HG03378 (cell line): ENCODE results near the gene FOXN1.

Experiments
- ATAC-seq: cut with Tn5 transposase; IDR thresholded peaks from one replicate; pipeline ENCODE4 v1.9.1; 2021; ENCODE audit warnings: mild to moderate bottlenecking, moderate library complexity; ENCODE audit not compliant: unreplicated experiment

Gene FOXN1

DNA sequence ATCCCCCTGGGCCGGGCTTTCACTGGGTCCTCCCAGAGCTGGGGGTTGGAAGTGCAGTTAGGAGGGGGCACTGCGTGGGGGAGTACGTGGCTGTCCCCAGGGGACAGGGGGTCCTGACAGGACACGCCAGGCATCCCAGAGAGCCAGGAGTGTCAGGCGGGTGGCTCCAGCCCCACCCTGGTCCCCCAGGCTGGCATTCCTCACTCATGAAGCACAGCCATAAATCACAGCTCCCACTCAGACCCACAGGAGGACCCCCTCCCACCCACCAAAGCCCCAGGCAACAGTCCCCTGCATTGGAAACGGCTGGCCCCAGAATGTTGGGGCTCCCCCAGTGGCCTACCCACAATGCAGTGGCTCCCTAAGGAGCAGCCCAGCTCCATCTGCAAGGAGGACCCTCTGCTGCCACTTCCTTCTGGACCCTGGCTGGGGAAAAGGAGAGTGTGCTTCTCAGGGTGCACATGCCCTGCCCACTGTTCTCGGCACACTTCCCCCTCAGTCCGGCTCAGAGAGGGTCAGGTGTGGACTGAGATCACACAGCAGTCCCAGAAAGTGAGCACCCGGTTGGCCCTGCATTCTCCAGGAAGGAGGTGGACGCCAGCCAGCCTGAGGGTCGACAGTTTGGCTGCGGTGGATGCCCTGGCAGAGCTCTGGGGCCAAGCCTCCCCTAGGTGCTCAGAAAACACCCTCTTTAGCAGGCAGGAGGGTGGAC is 7.3 kb upstream of the FOXN1 start:
- no peak for ATAC-seq

DNA sequence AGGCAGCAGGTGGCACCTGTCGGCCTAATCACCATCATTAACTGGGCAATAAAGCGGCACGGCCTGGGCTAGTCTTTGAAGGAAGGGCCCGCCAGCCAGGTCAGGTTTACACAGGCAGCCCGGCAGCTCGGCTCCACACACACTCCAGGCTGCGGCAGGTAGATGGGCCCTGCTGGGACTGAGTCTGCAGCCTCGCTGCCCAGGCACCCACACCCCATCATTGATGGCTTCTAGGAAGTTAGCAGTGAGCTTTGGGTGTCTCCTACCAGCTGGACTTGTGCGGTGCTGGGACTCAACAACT is 6.8 kb upstream of the FOXN1 start:
- ATAC-seq = no peak

DNA sequence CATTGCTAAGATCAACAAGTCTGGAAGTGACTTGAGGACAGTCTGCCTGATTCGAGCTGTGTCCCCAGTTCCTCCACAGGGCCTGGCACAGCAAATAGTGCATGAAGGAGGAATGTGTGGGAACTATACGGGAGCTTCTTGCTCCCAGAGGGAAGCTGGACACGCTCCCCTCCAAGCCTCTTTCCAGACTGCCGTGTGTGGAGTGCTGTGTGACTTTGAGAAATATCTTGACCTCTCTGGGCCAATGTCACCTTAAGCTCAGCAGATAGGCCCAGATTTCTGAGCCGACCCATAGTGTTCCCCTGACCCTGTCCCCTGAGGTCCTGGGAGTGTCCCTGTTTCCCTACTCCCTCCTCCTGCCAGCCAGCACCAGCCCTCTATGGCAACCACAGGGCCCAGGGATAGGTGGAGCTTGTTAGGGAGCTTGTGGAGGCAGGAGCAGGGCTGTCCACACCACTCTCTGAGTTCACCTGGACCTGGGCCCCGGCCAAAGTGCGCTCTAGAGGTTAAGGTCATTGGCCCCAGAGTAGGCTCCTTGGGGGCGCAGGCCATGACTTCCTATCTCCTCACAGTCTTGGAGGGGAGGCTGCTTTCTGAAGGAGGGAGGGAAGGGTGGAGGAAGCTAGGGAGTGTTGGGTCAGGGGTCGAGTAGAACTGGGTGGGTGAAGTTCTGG is 6.3 kb upstream of the FOXN1 start:
- no peak for ATAC-seq

DNA sequence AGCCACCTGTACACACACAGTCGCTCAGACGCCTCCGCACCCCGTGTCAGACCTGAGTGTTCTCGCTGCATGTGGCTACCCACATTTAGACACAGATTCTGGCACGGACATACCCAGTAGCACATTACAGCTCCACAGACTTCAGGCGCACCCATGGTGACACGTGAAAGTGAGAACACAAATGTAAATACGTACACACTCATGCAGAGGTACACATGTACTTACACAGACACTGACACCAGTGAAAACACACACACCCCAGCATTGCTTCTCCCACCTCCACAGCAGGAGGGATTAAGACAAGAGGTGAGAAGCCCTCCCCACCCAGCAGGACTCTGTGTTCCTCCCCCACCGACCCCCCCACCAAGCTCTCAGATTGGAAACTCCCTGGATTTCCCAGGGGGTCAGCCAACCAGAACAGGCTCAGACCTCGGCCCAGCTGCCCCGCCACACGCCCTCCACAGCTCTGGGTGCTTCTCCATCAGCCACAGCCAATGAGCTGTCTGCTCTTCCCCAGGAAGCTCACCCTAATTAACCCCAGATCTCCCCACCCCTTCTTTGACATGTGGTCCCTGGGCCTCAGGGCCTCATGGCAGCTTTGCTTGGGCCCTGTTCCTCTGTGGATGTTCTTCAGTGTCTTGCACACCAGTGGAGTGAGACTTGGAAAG is 5.3 kb upstream of the FOXN1 start:
- ATAC-seq = no peak

DNA sequence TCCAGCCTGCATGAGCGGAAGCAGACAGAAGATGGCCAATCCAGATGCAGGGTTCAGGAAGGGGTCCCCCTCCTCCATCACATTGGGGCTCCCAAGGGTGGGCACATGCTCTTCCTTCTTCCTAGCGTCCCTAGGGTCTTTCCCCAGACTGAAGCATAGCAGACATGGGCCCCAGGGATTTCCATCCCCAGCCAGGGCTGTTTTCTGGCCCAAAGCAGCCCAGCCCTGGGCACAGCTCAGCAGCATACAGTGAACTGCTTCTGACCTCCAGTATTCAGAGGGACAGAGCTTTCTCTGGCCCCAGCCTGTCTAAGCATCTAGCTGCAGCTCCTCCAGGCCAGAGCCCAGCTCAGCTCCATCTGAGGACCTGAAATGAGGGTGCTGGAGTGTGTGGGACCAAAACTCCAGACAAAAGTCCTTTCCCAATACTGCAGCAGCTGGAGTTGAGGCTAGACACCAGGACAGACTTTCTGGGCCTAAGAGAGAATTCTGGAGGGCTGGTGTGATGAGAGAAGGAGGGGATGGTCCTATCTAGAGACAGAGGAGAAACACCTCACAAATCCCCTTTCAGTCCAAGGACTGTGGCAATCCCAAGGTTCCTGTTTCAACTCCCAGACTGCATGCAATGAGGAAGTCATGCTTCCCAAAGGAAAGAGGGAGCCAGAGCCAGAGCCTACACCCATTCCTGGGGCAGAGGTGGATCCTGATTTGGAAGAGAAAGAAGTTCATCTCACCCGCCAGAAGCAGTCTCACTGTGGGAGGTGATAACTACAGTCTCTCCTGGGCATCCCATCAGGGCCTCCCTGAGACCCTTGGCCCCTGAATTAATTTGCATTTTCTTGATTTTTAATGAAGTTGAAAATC is 4.5 kb upstream of the FOXN1 start:
- ATAC-seq = no peak

DNA sequence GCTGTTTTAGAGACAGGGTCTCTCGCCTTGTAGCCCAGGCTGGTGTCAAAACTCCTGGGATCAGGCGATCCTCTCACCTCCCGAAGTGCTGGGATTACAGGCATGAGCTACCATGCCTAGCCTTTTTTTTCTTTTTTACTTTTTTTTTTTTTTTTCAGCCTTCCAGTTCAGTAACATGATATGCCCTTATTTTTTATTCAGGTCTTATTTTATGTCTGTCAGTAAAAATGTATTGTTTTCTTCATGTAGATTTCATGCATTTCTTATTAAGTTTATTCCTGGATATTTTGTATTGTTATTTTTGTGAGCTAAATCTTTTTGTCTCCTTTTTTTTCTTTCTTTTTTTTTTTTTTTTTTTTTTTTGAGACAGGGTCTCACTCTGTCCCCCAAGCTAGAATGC is 2.7 kb upstream of the FOXN1 start:
- no peak for ATAC-seq

DNA sequence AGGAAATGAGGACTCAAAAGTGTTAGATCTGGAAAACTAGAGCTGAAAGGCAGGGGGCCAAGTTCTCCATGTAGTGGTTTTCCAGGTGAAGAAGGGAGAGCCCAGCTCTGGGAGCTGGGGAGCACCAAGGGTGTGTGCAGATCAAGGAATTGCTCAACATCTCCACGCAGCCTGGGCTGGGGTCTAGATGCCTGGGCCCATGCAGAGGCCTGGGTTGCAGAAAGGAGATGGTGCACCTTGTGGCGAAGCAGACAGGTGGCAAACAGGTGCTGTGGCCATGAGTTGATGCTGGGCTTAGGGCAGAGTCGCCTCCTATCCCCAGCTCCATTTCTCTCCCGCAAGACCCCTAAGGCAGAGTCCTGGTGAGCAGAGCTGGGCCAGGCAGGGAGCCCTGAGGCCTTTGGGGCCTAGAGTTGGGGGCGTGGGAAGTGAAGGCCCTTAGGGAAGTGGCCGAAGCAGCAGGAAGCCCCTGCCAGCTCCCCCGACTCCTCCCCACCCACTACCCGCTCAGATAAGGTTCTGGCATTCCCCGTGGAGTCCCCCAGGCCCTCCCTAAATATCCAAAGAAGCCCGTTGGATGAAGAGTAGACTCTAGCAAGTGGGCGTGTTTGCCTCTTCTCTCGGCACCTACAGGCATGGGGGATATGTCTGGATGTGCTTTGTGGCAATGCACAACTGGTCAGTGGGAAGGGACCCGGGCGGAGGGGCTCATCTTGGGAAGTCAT is 777 bp downstream of the FOXN1 start:
- no peak for ATAC-seq

DNA sequence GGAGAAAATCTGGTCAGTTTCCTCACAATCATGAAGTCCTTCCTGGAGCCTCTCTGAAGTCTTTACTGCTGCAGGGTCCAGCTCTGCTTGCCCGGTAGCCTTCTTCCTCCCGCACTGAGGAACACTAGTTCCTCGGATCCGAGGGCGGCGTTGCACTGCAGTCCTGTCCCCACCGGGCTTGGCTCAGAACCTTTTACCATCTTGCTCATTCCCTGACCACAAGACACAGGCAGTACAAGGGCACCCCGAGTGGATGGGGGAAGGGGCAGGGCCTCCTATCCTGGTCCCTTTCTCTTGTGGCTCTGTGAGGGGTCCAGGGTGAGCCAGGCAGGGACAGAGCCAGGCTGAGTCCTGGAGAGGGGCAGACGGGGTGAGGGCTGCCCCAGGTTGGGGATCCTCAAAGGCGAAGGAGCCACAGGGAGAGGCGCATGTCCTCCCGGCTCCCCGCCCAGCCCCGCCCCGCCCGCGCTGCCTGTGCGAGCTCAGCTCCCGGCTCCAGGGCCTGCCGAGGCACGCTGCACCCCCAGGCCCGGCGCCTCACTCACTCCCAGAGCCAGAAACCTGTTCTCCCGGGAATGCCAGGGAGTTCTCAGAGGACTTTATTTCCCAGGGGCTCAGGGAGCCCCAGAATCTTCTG is 1.5 kb downstream of the FOXN1 start:
- no peak for ATAC-seq

DNA sequence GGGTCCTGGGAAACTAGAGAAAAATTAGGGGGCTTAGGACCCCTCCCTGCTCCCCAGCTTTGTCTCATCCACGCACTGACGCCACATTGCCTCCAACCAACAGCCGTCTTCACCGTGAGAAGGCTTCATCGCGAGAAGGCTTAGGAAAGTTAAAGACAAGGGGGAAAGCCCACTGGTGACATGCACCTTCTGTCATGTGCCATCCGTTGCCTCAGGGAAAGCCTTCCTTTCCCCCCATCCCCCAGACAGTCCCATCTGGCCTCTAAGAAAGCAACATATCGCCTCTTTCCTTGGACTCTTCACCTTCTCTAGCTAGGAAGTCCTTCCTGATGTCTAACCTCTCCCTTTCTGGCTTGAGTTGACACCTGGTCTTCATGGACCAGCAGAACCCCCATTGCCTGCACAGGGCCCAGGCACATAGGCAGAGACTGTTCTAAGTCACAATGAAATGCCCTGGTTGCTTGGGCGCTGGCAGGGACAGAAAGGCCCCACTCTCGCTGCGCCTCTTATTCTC is 2.1 kb downstream of the FOXN1 start:
- ATAC-seq = no peak

DNA sequence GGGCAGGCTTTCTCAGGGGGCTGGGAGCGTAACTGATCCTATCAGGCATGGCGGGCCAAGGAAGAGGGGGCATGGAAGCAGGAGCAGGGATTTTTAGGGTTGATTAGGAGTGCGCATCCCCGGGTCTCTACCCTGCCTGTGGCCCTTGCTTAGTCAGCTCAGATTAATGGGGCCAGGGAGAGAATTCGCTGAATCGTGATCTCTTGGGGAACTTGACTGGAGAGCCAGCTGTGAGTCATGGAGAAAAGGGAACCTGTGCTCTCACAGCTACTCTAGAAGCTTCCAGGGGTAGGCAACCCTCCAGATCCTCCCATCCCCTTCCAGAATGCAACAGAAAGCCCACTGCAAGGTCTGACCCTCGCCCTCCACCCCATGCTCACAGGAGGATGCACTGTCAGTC is 3.6 kb downstream of the FOXN1 start:
- no peak for ATAC-seq

DNA sequence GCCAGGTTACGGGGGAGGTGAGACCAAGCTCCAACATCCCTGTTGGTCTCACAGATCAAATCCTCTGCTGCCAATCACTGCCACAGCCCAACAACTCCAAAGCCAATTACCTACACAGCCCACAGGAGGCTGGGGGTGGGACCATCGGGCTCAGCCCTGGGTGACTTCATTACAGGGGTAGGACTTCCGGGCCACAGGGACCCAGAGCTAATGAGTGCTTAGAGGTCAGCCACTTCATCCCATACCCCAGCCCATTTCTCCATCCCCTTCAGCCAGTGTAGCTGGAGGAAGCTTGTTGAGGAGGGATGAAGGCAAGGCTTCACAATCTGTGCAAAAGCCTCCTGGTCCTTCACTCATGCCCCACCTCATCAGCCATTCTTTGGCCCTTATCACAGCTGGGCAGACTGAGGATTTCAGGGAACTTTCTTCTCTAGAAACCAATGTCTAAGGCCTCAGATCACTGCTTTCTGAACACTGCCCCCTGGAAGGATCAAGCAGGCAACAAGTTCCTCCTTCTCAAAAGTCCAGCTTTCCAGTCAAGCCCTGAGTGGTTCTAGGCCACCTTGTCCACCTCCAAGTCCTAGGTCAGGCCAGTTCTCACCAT is 5.8 kb downstream of the FOXN1 start:
- no peak for ATAC-seq

DNA sequence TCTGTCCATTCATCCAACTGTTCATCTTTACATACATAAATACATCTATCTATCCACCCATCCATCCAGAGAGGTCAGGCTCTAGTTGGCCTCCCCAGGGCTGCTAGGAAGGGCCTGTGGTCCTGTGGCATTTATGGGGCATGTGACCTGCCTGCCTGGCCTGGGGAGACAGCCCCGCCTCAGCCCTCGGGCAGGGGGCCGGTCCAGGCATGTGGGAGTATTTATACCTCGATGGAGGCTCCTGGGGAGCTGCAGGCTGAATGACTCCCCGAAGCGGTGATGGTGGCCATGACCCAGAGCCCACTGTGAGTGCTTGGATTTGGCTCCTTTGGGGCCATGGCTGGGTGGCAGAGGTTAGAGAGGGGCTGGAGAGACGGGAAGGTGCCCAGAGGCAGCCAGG is 7.3 kb downstream of the FOXN1 start:
- no peak for ATAC-seq

DNA sequence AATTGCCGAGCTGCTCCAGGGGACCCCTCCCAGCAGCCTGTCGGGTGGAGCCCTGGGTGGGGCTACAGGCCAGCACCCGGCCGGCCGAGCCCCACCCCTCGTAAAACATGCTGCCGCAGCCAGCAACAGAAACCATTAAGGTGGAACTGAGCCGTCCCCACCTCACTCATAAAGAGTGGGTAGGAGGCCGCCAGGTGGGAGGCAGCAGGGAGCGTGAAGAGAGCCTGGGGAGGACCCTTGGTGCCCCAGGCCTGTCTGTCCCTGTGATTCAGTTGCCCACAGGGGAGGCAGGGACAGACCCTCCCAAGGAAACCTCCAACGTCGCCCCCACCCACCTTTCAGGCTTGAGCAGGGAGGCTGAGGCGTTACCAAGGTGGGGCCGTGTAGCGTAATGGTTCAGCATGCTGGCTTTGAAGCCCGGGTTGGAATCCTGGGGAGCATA is 8.4 kb downstream of the FOXN1 start:
- no peak for ATAC-seq

DNA sequence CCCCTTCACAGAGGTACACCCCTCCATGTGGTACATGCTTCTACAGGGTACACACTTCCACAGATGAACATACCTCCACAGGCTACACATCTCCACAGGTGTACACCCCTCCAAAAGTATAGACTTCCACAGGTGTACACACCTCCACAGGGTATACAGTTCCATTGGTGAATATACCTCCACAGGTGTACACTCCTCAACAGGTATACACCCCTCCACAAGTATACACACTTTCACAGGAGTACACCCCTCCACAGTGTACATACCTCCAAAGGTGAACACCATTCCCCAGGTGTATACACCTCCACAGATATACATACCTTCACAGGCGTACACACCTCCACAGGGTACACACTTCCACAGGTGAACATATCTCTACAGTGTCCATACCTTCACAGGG is 9.4 kb downstream of the FOXN1 start:
- ATAC-seq = no peak

DNA sequence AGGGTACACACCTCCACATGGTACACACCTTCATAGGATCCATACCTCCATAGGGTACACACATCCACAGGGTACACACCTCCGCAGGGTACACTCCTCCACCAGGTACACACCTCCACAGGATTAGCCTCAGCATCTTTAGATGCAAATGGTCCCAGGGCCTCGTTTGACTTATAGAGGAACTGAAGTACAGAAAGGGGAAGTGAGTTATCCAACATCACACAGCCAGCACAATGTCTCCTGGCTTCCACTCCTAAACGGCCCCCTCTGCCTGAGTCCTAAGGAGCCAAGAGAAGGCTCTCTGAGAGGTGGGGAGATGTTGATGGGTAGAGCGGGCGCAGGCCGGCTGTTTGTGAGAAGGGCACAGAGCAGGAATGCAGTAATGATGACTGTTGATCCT is 12.0 kb downstream of the FOXN1 start:
- no peak for ATAC-seq

DNA sequence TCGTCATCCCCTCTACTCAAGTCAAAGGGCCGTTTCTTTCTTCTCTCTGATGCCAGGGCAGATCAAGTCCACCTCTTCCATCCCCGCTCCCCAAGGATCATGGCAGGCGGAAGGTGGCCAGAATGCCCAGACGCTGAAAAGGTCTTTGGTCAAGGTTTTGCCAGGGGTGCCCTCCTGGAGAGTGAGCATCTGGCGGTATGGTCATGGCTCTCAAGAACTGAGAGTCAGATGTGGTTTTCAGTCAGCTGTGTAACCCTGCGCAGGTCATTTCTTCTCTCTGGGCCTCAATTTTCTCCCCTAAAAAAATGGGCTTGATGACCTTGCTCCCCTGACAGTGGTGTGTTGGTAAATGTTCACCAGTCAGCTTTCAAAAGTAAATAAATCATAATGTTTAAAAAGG is 12.4 kb downstream of the FOXN1 start:
- no peak for ATAC-seq

DNA sequence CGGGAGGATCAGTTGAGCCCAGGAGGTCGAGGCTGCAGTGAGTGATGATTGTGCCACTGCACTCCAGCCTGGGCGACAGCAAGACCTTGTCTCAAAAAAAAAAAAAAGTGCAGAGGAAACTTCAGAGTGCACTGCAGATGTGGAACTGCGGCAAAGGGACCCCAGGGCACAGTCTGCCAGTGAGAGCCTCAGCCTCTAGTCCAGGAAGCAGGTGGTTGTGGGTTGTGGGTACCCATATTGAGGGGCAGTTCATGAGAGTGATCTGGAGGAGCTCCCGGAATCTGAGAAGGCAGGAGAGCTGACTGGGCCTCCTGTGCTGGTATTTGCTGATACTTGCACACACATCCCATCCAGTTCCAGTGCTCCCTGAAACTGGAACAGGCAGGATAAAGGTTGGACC is 13.1 kb downstream of the FOXN1 start:
- ATAC-seq = no peak

DNA sequence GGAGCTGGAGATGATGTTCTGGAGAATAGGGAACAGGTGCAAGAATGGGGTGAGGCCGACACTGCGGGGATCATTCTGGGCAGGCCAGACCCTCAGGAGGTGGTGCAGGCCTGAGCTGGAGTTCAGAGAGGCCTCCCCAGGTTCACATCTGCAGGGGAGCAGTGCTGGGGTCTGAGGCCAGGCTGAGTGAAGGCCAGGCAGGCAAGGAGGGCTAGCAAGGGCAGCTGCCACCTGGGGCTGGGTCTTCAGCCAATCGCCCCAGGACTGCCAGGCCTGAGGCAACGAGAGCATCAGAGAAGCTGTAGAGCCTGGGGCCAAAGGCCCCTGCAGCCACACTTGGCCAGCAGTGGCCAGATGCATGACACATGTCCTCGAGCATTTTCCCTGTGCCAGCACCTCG is 14.5 kb downstream of the FOXN1 start:
- ATAC-seq = no peak

DNA sequence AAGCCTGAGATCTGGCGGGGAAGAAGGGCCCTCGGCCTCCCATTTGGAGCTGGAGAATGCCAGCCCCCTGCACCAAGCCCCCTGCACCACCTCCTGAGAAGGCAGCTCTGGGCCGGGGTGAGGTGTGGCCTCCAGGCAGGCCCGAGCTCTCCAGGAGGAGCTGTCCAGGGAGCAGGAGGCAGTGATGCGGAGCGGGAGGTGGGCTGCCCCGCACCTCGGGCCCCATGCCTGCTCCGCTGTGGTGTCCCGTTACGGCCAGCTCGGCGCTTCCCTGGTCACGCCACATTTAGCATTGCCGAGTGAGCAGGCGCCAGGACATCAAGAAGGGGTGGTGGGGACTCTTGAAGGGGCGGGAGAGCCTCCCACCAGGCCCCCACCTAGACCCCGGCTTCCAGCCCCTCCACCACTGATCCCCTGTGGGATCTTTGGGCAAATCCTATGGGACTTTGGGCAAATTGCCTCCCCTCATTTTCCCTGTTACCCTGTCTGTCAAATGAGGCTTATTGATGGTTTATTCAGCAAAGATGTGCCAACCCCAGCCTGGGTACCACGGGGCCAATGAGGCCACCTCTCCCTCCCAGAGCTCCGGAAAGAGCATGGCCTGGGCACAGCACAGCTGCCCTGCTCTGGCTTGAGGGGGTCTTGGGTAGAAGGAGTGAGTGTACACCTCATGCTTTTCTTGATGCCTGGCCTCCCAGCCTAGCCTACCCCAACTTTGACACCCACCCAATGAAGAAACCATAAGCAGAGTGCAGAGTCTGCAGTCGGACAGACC is 15.3 kb downstream of the FOXN1 start:
- no peak for ATAC-seq
